Neutrophil (primary cell): Measurements from ENCODE around the gene EYA2.

Experiments
- H3K27ac ChIP-seq: fragments of 200-600 bp; sonication (generic); 2 replicates; pipeline ENCODE4 v1.5.1; 2016; ENCODE audit warnings: mild to moderate bottlenecking, moderate library complexity
- H3K27me3 ChIP-seq: fragments of 200-600 bp; sonication (generic); 2 replicates; pipeline ENCODE4 v1.6.0; 2016; ENCODE audit warnings: mild to moderate bottlenecking
- H3K36me3 ChIP-seq: fragments of 200-600 bp; sonication (generic); 2 replicates; pipeline ENCODE4 v1.5.1; 2017
- H3K4me1 ChIP-seq, 2 experiments: fragments of 200-600 bp in 1 of 2; sonication (generic) in 1 of 2; 1 replicate in 1 of 2; 2 replicates in 1 of 2; pipeline versions ENCODE4 v1.5.1 to v1.6.1; 2013 to 2016; ENCODE audit warnings: low read depth in 1 of 2, low read length in 1 of 2, mild to moderate bottlenecking in 1 of 2, moderate library complexity in 1 of 2; ENCODE audit not compliant: control insufficient read depth in 1 of 2, insufficient read depth in 1 of 2
- H3K4me3 ChIP-seq, 2 experiments: fragments of 200-600 bp in 1 of 2; sonication (generic) in 1 of 2; 1 replicate in 1 of 2; 2 replicates in 1 of 2; pipeline ENCODE4 v1.5.1; 2013 to 2016; ENCODE audit warnings: low read depth in 1 of 2, low read length in 1 of 2, mild to moderate bottlenecking in 1 of 2, moderate library complexity in 1 of 2
- H3K9me3 ChIP-seq: fragments of 200-600 bp; sonication (generic); 2 replicates; pipeline ENCODE4 v1.5.1; 2016
- CTCF ChIP-seq: fragments of 200-600 bp; sonication (generic); IDR thresholded peaks from 2 replicates; pipeline ENCODE4 v1.5.1; 2016; ENCODE audit warnings: antibody characterized with exemption

The EYA2 gene

DNA sequence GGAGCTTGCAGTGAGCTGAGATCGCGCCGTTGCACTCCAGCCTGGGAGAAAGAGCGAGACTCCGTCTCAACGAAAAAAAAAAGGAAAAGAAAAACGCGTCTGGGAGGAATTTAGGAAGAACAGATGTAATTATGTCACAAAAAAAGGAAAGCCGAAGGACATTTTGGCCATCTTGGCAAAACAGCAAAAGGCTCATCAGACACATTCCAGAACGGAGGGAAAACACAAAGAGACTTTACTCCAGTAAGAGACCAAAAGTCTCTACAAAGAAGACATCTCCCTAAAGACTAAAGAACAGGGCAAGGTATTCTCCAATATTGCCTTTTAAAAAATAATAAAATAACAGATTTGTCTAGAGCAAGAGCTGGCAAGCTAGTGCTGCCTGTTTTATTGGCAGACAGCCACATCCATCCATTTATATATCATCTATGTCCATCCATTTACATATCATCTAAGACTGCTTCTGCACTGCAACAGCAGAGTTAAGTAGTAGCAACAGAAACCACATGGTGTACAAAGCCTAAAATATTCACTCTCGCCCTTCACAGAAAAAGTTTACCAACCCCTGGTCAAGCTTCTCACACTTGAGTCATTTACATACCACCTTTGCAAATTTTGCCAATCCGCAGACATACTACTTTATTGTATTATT, 328.0 kb downstream of the EYA2 start:
- no peak for TF ChIP-seq CTCF
- Histone ChIP-seq H3K4me1 (no peaks in the 10 kb centered on the region), H3K4me3 (no peak overlapping the region), H3K36me3 (peaks cover 92% of the 10 kb centered on the region), H3K27me3 (no peaks in the 10 kb centered on the region), H3K9me3 (no peaks in the 10 kb centered on the region), H3K27ac (no peak overlapping the region)

DNA sequence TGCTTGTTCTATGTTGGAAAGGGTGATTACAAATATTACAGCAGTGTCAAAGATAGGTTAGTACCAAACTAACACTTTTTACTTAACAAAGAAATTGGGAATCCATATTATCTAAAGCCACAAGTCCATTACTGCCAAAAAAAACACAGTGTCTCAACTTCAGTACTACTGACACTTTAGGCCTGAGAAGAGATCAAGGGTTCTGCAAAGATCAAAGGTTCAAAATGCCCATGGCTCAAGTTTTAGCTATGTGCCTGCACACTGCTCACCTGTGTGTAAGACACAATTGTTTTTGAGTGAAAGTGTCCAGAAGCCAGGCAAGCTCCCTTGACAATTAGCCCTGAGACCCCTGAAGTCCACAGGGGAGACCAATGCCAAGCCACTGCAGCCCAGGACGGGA, 329.3 kb downstream of the EYA2 start:
- Histone ChIP-seq H3K4me3 (no peak overlapping the region), H3K9me3 (no peaks in the 10 kb centered on the region), H3K27me3 (no peaks in the 10 kb centered on the region), H3K4me1 (no peaks in the 10 kb centered on the region), H3K36me3 (peaks cover 99% of the 10 kb centered on the region), H3K27ac (no peak overlapping the region)
- TF ChIP-seq CTCF: no peak

- Histone ChIP-seq H3K36me3 (peaks cover 100% of the 10 kb centered on the region), H3K4me3 (no peak overlapping the region), H3K27me3 (no peaks in the 10 kb centered on the region), H3K9me3 (no peaks in the 10 kb centered on the region), H3K4me1 (no peaks in the 10 kb centered on the region), H3K27ac (no peak overlapping the region)
- no peak for TF ChIP-seq CTCF
These were observed 329.7 kb downstream of the EYA2 start for GRCh38 chr20:47224300-47224791.

- Histone ChIP-seq H3K27me3 (no peaks in the 10 kb centered on the region), H3K4me3 (no peak overlapping the region), H3K4me1 (no peaks in the 10 kb centered on the region), H3K27ac (no peak overlapping the region), H3K36me3 (peaks cover 100% of the 10 kb centered on the region), H3K9me3 (no peaks in the 10 kb centered on the region)
- TF ChIP-seq CTCF: no peak
These were observed 330.2 kb downstream of the EYA2 start for GRCh38 chr20:47224857-47225256.

DNA sequence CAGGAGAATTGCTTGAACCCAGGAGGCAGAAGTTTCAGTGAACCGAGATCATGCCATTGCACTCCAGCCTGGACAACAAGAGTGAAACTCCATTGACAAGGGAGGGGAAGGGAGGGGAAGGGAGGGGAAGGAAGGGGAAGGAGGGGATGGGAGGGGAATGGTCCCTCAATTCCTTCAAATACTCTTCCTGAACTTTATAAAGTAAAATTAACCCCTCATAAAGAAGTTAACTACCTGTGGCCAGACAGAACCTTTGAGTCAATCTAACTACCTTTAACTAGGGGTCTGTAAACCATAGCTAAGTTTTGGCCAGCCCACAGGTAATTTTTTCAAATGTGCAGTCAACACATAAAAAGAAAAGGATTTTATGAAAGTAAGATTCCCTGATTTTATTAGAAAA, 330.8 kb downstream of the EYA2 start:
- Histone ChIP-seq H3K36me3 (peaks cover 97% of the 10 kb centered on the region), H3K4me3 (no peak overlapping the region), H3K4me1 (no peaks in the 10 kb centered on the region), H3K9me3 (no peaks in the 10 kb centered on the region), H3K27me3 (no peaks in the 10 kb centered on the region), H3K27ac (no peak overlapping the region)
- no peak for TF ChIP-seq CTCF
